ENCODE results near the gene CYP2D6. TPM values are rescaled to one million over a fixed set of nuclear protein-coding genes. Genes with fewer than 3 reads are reported as not detected.
"Not testable (repeated sequence)": the region's sequence is repeated elsewhere in the genome, so short reads cannot be mapped to it uniquely, and the experiment has no call there.

CYP2D6 gene
- total RNA-seq (2.2 and 3.8 TPM in 2 replicates), polyA plus RNA-seq (5.0 and 6.1 TPM in 2 replicates)

- H3K27me3 ChIP-seq; H3K9me2 ChIP-seq (replicated peaks; ENCODE audit: insufficient read depth); H2AFZ ChIP-seq; H3K79me2 ChIP-seq; H3K4me1 ChIP-seq (ENCODE audit: insufficient read depth); H3K9me3 ChIP-seq (ENCODE audit: low read depth); H4K20me1 ChIP-seq (ENCODE audit: insufficient read depth, poor library complexity, severe bottlenecking); H3K27ac ChIP-seq; H3K4me2 ChIP-seq; H3K36me3 ChIP-seq (replicated peaks; ENCODE audit: insufficient read depth, low read depth); DNase-seq (ENCODE audit: low spot score); H3K4me3 ChIP-seq: not testable (repeated sequence)
- WGBS (ENCODE audit: low lambda C conversion rate, missing lambda C conversion rate) = 93% methylated on average over 13 of the region's 14 CpGs
Measured at GRCh38 chr22:42130639-42131431, at the start of gene CYP2D6. Gene CYP2D6, minus strand, starts transcription at chr22:42130810. Its CDS starts 19 bp downstream, at chr22:42130791.

DNA sequence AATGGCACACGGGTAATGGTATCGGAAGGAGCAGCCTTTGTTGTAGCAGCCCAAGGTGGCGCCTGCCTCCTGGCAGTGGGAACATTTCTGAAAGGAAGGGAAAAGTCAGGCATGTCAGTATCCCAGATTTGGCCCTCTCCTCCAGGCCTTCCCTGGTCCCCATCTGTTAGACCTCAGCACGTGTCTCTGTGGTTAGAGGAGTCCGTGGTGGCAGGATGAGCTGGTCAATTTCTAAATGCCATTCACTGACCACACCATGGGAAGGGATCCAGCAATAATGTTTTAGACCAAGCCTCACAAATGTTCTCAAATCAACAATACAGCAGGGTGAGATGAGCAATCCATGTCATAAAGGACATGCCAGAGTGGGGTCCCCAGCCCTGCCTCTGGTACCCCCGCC, 49.0 kb upstream of the CYP2D6 start:
- H3K27me3 ChIP-seq = no peaks in the 10 kb centered on the region
- no peaks in the 10 kb centered on the region for H3K36me3 ChIP-seq (replicated peaks; ENCODE audit: insufficient read depth, low read depth)
- 85% methylated on average over 6 of the region's 6 CpGs for WGBS (ENCODE audit: low lambda C conversion rate, missing lambda C conversion rate)
- peaks cover 61% of the 10 kb centered on the region for H3K79me2 ChIP-seq
- peak overlapping the region; percentile 74 for H3K27ac ChIP-seq
- H3K4me2 ChIP-seq = no peak overlapping the region
- TF ChIP-seq, protein P1, sequence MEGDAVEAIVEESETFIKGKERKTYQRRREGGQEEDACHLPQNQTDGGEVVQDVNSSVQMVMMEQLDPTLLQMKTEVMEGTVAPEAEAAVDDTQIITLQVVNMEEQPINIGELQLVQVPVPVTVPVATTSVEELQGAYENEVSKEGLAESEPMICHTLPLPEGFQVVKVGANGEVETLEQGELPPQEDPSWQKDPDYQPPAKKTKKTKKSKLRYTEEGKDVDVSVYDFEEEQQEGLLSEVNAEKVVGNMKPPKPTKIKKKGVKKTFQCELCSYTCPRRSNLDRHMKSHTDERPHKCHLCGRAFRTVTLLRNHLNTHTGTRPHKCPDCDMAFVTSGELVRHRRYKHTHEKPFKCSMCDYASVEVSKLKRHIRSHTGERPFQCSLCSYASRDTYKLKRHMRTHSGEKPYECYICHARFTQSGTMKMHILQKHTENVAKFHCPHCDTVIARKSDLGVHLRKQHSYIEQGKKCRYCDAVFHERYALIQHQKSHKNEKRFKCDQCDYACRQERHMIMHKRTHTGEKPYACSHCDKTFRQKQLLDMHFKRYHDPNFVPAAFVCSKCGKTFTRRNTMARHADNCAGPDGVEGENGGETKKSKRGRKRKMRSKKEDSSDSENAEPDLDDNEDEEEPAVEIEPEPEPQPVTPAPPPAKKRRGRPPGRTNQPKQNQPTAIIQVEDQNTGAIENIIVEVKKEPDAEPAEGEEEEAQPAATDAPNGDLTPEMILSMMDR (IDR thresholded peaks at IDR 0.05; ENCODE audit: poor library complexity) = no peak
- TF ChIP-seq EZH2phosphoT487 (IDR thresholded peaks at IDR 0.05; ENCODE audit: low read depth, severe bottlenecking, unreplicated experiment) = no peak
- TF ChIP-seq EZH2 (IDR thresholded peaks at IDR 0.05; ENCODE audit: borderline replicate concordance) = no peak
- H3K4me1 ChIP-seq (ENCODE audit: insufficient read depth) = peaks cover 28% of the 10 kb centered on the region
- no peak overlapping the region for H2AFZ ChIP-seq
- H3K9me3 ChIP-seq (ENCODE audit: low read depth) = no peaks in the 10 kb centered on the region
- peaks cover 7% of the 10 kb centered on the region for H4K20me1 ChIP-seq (ENCODE audit: insufficient read depth, poor library complexity, severe bottlenecking)
- no peaks in the 10 kb centered on the region for H3K9me2 ChIP-seq (replicated peaks; ENCODE audit: insufficient read depth)
- no peak for DNase-seq (ENCODE audit: low spot score)
- H3K4me3 ChIP-seq = no peak overlapping the region

GRCh38 chr22:42178910-42179519, 48.4 kb upstream of the CYP2D6 start:
- H3K4me2 ChIP-seq = no peak overlapping the region
- no peaks in the 10 kb centered on the region for H3K27me3 ChIP-seq
- 90% methylated on average over 2 of the region's 2 CpGs for WGBS (ENCODE audit: low lambda C conversion rate, missing lambda C conversion rate)

More at GRCh38 chr22:42178910-42179519, 48.4 kb upstream of the CYP2D6 start:
- Histone ChIP-seq H4K20me1 (ENCODE audit: insufficient read depth, poor library complexity, severe bottlenecking) (peaks cover 2% of the 10 kb centered on the region), H3K36me3 (replicated peaks; ENCODE audit: insufficient read depth, low read depth) (no peaks in the 10 kb centered on the region), H3K27ac (peak overlapping the region; percentile 77), H3K4me3 (no peak overlapping the region), H3K9me3 (ENCODE audit: low read depth) (no peaks in the 10 kb centered on the region), H3K9me2 (replicated peaks; ENCODE audit: insufficient read depth) (no peaks in the 10 kb centered on the region), H2AFZ (no peak overlapping the region), H3K4me1 (ENCODE audit: insufficient read depth) (peaks cover 23% of the 10 kb centered on the region), H3K79me2 (peaks cover 60% of the 10 kb centered on the region)
- no peak for DNase-seq (ENCODE audit: low spot score)
- TF ChIP-seq EZH2phosphoT487 (IDR thresholded peaks at IDR 0.05; ENCODE audit: low read depth, severe bottlenecking, unreplicated experiment) = no peak
- TF ChIP-seq, protein P1 (IDR thresholded peaks at IDR 0.05; ENCODE audit: poor library complexity) = no peak
- TF ChIP-seq EZH2 (IDR thresholded peaks at IDR 0.05; ENCODE audit: borderline replicate concordance) = no peak

All from hepatocyte (in vitro differentiated cells).